Erythroblast (primary cell): ENCODE data around the gene CRP.
"Not testable (repeated sequence)": the region's sequence is repeated elsewhere in the genome, so short reads cannot be mapped to it uniquely, and the experiment has no call there.

ENCODE experiments used
- GATA1 ChIP-seq: IDR thresholded peaks from 2 replicates; pipeline ENCODE4 v1.6.1; 2011; ENCODE audit warnings: low read depth, mild to moderate bottlenecking, control low read depth, low read length, moderate library complexity
- POLR2A ChIP-seq: IDR thresholded peaks from 2 replicates; pipeline ENCODE4 v1.6.1; 2011; ENCODE audit warnings: mild to moderate bottlenecking, low read length

GRCh38 chr1:159723188-159723587 lies 8.8 kb upstream of the CRP start:
- TF ChIP-seq POLR2A, GATA1: not testable (repeated sequence)
